IMR-90 (cell line): ENCODE results near the gene TP53I11. TPM values are rescaled to one million over a fixed set of nuclear protein-coding genes. Genes with fewer than 3 reads are reported as not detected.

ENCODE experiments used
- ATAC-seq: fragments of 200-7000 bp; cut with Tn5 transposase; 2 replicates; pipeline ENCODE4 v1.9.1; 2020; ENCODE audit warnings: low read depth, mild to moderate bottlenecking, moderate library complexity
- BruUV-seq: library from RNA; stranded (reverse); fragments of 400-500 nt; replicated peaks from 2 replicates; lab custom pipeline; 2021; lab: Mats Ljungman, UMichigan
- CTCF ChIA-PET: fragments of 300-600 bp; formaldehyde crosslinking; extraction: SDS; loops from one replicate; lab custom pipeline; 2021; ENCODE audit warnings: antibody characterized with exemption; lab: Yijun Ruan, JAX
- POLR2A ChIA-PET: fragments of 300-600 bp; sonication (Branson Sonifier 250); formaldehyde crosslinking; loops from one replicate; lab custom pipeline; 2022; ENCODE audit warnings: antibody characterized with exemption; ENCODE audit not compliant: unreplicated experiment; lab: Charles Lee
- DNase-seq: peaks from one replicate; pipeline ENCODE4 v3.0.0; 2013
- H2AFZ ChIP-seq: replicated peaks from 2 replicates; pipeline ENCODE3; 2013; ENCODE audit warnings: low read length, mild to moderate bottlenecking; ENCODE audit not compliant: poor library complexity
- H2AK5ac ChIP-seq: 2 replicates; pipeline ENCODE4 v1.6.1; 2013; ENCODE audit warnings: low read depth, low read length, inconsistent platforms
- H2AK9ac ChIP-seq: replicated peaks from 2 replicates; pipeline ENCODE3; 2013; ENCODE audit warnings: mild to moderate bottlenecking, low read depth, low read length, moderate library complexity; ENCODE audit not compliant: poor library complexity
- H2BK120ac ChIP-seq: 2 replicates; pipeline ENCODE4 v1.6.1; 2013; ENCODE audit warnings: low read depth, low read length, inconsistent platforms
- H2BK15ac ChIP-seq: 3 replicates; pipeline ENCODE4 v1.6.1; 2013; ENCODE audit warnings: low read depth, low read length, inconsistent platforms
- H2BK20ac ChIP-seq: 2 replicates; pipeline ENCODE4 v1.6.1; 2013; ENCODE audit warnings: low read depth, mild to moderate bottlenecking, inconsistent platforms, low read length, moderate library complexity
- H2BK5ac ChIP-seq: 2 replicates; pipeline ENCODE4 v1.6.1; 2013; ENCODE audit warnings: mild to moderate bottlenecking, low read depth, low read length, inconsistent platforms; ENCODE audit not compliant: poor library complexity, severe bottlenecking
- H3K14ac ChIP-seq: replicated peaks from 2 replicates; pipeline ENCODE4 v1.6.1; 2013; ENCODE audit warnings: low read depth, low read length, inconsistent platforms
- H3K18ac ChIP-seq: 2 replicates; pipeline ENCODE4 v1.6.1; 2013; ENCODE audit warnings: low read depth, low read length, control low read depth
- H3K23ac ChIP-seq: 2 replicates; pipeline ENCODE4 v1.6.1; 2013; ENCODE audit warnings: low read depth, low read length, inconsistent platforms
- H3K27ac ChIP-seq: 2 replicates; pipeline ENCODE4 v1.5.1; 2013; ENCODE audit warnings: mild to moderate bottlenecking, control low read depth, low read length; ENCODE audit not compliant: insufficient read depth
- H3K27me3 ChIP-seq: 2 replicates; pipeline ENCODE4 v1.6.1; 2013; ENCODE audit warnings: low read length; ENCODE audit not compliant: control insufficient read depth, insufficient read depth
- H3K36me3 ChIP-seq: 2 replicates; pipeline ENCODE4 v1.6.1; 2013; ENCODE audit warnings: low read length, mixed read lengths; ENCODE audit not compliant: control insufficient read depth, insufficient read depth
- H3K4ac ChIP-seq: 2 replicates; pipeline ENCODE4 v1.6.1; 2013; ENCODE audit warnings: low read depth, low read length, inconsistent platforms
- H3K4me1 ChIP-seq: 2 replicates; pipeline ENCODE4 v1.6.1; 2013; ENCODE audit warnings: low read length, mixed read lengths; ENCODE audit not compliant: control insufficient read depth, insufficient read depth
- H3K4me2 ChIP-seq: 2 replicates; pipeline ENCODE4 v1.6.1; 2013; ENCODE audit warnings: low read depth, mild to moderate bottlenecking, control low read depth, low read length, moderate library complexity
- H3K4me3 ChIP-seq: 2 replicates; pipeline ENCODE4 v1.5.1; 2013; ENCODE audit warnings: low read depth, mild to moderate bottlenecking, control low read depth, low read length, moderate library complexity; ENCODE audit not compliant: insufficient read depth
- H3K56ac ChIP-seq: 2 replicates; pipeline ENCODE4 v1.6.1; 2013; ENCODE audit warnings: low read length, inconsistent platforms; ENCODE audit not compliant: insufficient read depth; ENCODE audit errors: extremely low read depth
- H3K79me1 ChIP-seq, 2 experiments: 2 replicates each; pipeline ENCODE4 v1.6.1; 2013; ENCODE audit warnings: low read length in 2 of 2, inconsistent platforms in 1 of 2, low read depth in 1 of 2
- H3K9ac ChIP-seq: 2 replicates; pipeline ENCODE4 v1.6.1; 2013; ENCODE audit warnings: low read depth, low read length, control low read depth
- H3K9me1 ChIP-seq: 2 replicates; pipeline ENCODE4 v1.6.1; 2013; ENCODE audit warnings: low read length, inconsistent platforms; ENCODE audit not compliant: insufficient read depth
- H3K9me3 ChIP-seq: 2 replicates; pipeline ENCODE4 v1.6.1; 2013; ENCODE audit warnings: low read length; ENCODE audit not compliant: control insufficient read depth, insufficient read depth
- H4K20me1 ChIP-seq: 2 replicates; pipeline ENCODE4 v1.6.1; 2013; ENCODE audit warnings: low read length, inconsistent platforms; ENCODE audit not compliant: insufficient read depth
- H4K5ac ChIP-seq: 2 replicates; pipeline ENCODE4 v1.6.1; 2013; ENCODE audit warnings: mild to moderate bottlenecking, low read depth, low read length, control low read depth
- H4K8ac ChIP-seq, 2 experiments: 2 replicates each; pipeline ENCODE4 v1.6.1; 2013; ENCODE audit warnings: low read depth in 2 of 2, low read length in 2 of 2, control low read depth in 1 of 2, inconsistent platforms in 1 of 2
- H4K91ac ChIP-seq: 2 replicates; pipeline ENCODE4 v1.6.1; 2013; ENCODE audit warnings: low read depth, low read length, inconsistent platforms; ENCODE audit not compliant: insufficient read depth
- BHLHE40 ChIP-seq: fragments of 150-350 bp; IDR thresholded peaks from 2 replicates; pipeline ENCODE4 v1.6.1; 2016; ENCODE audit warnings: mild to moderate bottlenecking, low read depth, low read length
- CEBPB ChIP-seq: IDR thresholded peaks from 2 replicates; pipeline ENCODE4 v1.6.1; 2012; ENCODE audit warnings: low read depth, low read length, improper control_type of control experiment
- CHD1 ChIP-seq: IDR thresholded peaks from 2 replicates; pipeline ENCODE4 v1.6.1; 2012; ENCODE audit warnings: low read depth, low read length, improper control_type of control experiment
- CTCF ChIP-seq: conservative IDR thresholded peaks from 2 replicates; pipeline ENCODE4 v1.5.1; 2012; ENCODE audit warnings: mild to moderate bottlenecking, low read depth, low read length, improper control_type of control experiment
- ELK1 ChIP-seq: fragments of 150-350 bp; IDR thresholded peaks from 2 replicates; pipeline ENCODE4 v1.6.1; 2016; ENCODE audit warnings: low read depth, mild to moderate bottlenecking, low read length, moderate library complexity, borderline replicate concordance
- FOS ChIP-seq: fragments of 150-350 bp; IDR thresholded peaks from 2 replicates; pipeline ENCODE4 v1.6.1; 2016; ENCODE audit warnings: low read depth, low read length
- MAFK ChIP-seq: IDR thresholded peaks from 2 replicates; pipeline ENCODE4 v1.6.1; 2012; ENCODE audit warnings: low read depth, low read length, improper control_type of control experiment
- MAZ ChIP-seq: IDR thresholded peaks from 2 replicates; pipeline ENCODE4 v1.6.1; 2012; ENCODE audit warnings: low read depth, mild to moderate bottlenecking, low read length, improper control_type of control experiment, moderate library complexity, borderline replicate concordance
- MXI1 ChIP-seq: IDR thresholded peaks from 2 replicates; pipeline ENCODE4 v1.6.1; 2012; ENCODE audit warnings: low read depth, mild to moderate bottlenecking, low read length, moderate library complexity, borderline replicate concordance
- NFE2L2 ChIP-seq: fragments of 150-350 bp; IDR thresholded peaks from 2 replicates; pipeline ENCODE4 v1.6.1; 2016; ENCODE audit warnings: low read depth, mild to moderate bottlenecking, low read length
- POLR2A ChIP-seq: IDR thresholded peaks from 2 replicates; pipeline ENCODE4 v1.6.1; 2012; ENCODE audit warnings: mild to moderate bottlenecking, low read depth, low read length
- RAD21 ChIP-seq: IDR thresholded peaks from 2 replicates; pipeline ENCODE4 v1.6.1; 2012; ENCODE audit warnings: low read length, improper control_type of control experiment
- RCOR1 ChIP-seq: IDR thresholded peaks from 2 replicates; pipeline ENCODE4 v1.6.1; 2012; ENCODE audit warnings: mild to moderate bottlenecking, low read length, improper control_type of control experiment; ENCODE audit not compliant: insufficient replicate concordance
- RFX5 ChIP-seq: IDR thresholded peaks from 2 replicates; pipeline ENCODE4 v1.8.0; 2012; ENCODE audit warnings: low read depth, mild to moderate bottlenecking, low read length, moderate library complexity
- SMC3 ChIP-seq: fragments of 150-350 bp; IDR thresholded peaks from 2 replicates; pipeline ENCODE4 v1.6.1; 2016; ENCODE audit warnings: low read depth, mild to moderate bottlenecking, antibody characterized with exemption, low read length, moderate library complexity
- USF2 ChIP-seq: fragments of 150-350 bp; IDR thresholded peaks from 2 replicates; pipeline ENCODE4 v1.6.1; 2017; ENCODE audit warnings: mild to moderate bottlenecking, antibody characterized with exemption, low read length, low read depth
- WGBS, 2 experiments: methylation state at CpG; one replicate each; pipeline versions ENCODE4 v1.1.5 to v1.1.7; 2013; ENCODE audit warnings: missing lambda C conversion rate in 2 of 2; ENCODE audit not compliant: insufficient read length in 1 of 2; ENCODE audit errors: extremely low coverage in 2 of 2; 5-methylcytosine and 5-hydroxymethylcytosine counted together
- dilution Hi-C: fragments of 300-500 bp; cut with HindIII; formaldehyde crosslinking; loops from one replicate; pipeline ENCODE4 v1.14.3; 2018; ENCODE audit warnings: low sequenced_read_pairs; ENCODE audit not compliant: unreplicated experiment
- in situ Hi-C: fragments of 300-500 bp; cut with MboI; formaldehyde crosslinking; loops from 3 replicates; pipeline ENCODE4 v1.14.3; 2019; ENCODE audit warnings: low sequenced_read_pairs, inconsistent platforms, mixed read lengths
- intact Hi-C: fragments of 100-400 bp; cut with micrococcal nuclease; formaldehyde crosslinking; loops from 2 replicates; pipeline ENCODE4 v1.10.0; 2022
- polyA plus RNA-seq, 3 experiments: library from polyadenylated mRNA; depleted of rRNA; stranded (reverse); fragments of >200 nt; gene quantifications; 2 replicates each; pipeline ENCODE4 v1.2.3, GENCODE V29; 2012; ENCODE audit warnings: low replicate concordance in 1 of 3
- total RNA-seq: library from RNA; depleted of rRNA; stranded (reverse); fragments of >200 nt; gene quantifications from 2 replicates; pipeline ENCODE4 v1.2.3, GENCODE V29; 2012

TP53I11 gene
- total and polyA plus RNA-seq, 2 of the 4 experiments (the other 2 are of a cell fraction): 3.9 to 22.0 TPM

DNA sequence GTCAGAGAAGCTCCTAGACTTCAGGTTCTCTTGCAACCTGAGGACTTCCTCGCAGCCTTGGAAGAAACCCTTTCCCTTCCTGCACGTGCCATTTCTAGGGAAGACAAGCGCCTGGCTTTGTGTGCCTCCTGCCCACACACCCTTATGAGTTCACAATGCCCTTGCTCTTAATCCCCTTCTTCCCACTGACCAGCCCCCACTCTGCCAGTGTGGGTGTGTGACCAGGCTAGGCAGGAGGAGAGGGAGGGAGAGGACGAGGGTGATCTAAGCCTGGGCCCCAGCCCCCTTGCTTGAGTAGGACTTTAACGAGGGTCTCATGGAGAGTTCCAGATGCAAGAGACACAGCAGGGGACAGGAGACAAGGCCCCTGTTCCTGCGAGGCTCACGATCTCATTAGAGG lies 30.2 kb downstream of the TP53I11 start:
- BruUV-seq: no TSS peak
- ChIA-PET CTCF (no interaction called here), POLR2A (no interaction called here)
- in situ Hi-C loops (loop anchor here (25.0 kb wide), 1 partner anchor 808 kb away; no protein-coding TSS in a partner anchor), dilution Hi-C loops (no loop called here), intact Hi-C loops (no loop called here)
- H3K4me1 ChIP-seq: no peaks in the 10 kb centered on the region
- no peak overlapping the region for H4K91ac ChIP-seq
- H3K9me3 ChIP-seq: no peaks in the 10 kb centered on the region
- H3K4ac ChIP-seq: no peak overlapping the region
- H3K14ac ChIP-seq: no peak overlapping the region
- no peak overlapping the region for H3K4me2 ChIP-seq
- H4K5ac ChIP-seq: no peak overlapping the region
- H3K9me1 ChIP-seq: no peaks in the 10 kb centered on the region
- no peak overlapping the region for H2BK120ac ChIP-seq
- no peak overlapping the region for H3K56ac ChIP-seq
- H2AK5ac ChIP-seq: no peak overlapping the region
- no peaks in the 10 kb centered on the region for H4K20me1 ChIP-seq
- no peak overlapping the region for H2BK15ac ChIP-seq
- no peak overlapping the region for H3K18ac ChIP-seq
- H3K36me3 ChIP-seq: no peaks in the 10 kb centered on the region
- DNase-seq: no peak
- no peak overlapping the region for H3K23ac ChIP-seq
- H3K27me3 ChIP-seq: peaks cover 34% of the 10 kb centered on the region
- TF ChIP-seq FOS: no peak
- TF ChIP-seq RCOR1: no peak
- TF ChIP-seq POLR2A: no peak
- TF ChIP-seq RFX5: no peak
- no peak for TF ChIP-seq MAZ
- no peak for TF ChIP-seq CHD1
- no peak for TF ChIP-seq NFE2L2
- no peak for TF ChIP-seq MAFK
- TF ChIP-seq MXI1: no peak
- no peak for TF ChIP-seq RAD21
- no peak for TF ChIP-seq ELK1
- no peak for TF ChIP-seq CTCF
- TF ChIP-seq BHLHE40: no peak
- TF ChIP-seq USF2: no peak
- no peak for TF ChIP-seq SMC3
- TF ChIP-seq CEBPB: no peak
- no peak for ATAC-seq
- no peaks in the 10 kb centered on the region for H3K79me1 ChIP-seq
- WGBS, 2 experiments: 85% methylated on average over 5 of the region's 7 CpGs; no CpG with 5 or more reads in 1 of the 2 experiments
- no peak overlapping the region for H2AFZ ChIP-seq
- no peak overlapping the region for H2BK20ac ChIP-seq
- no peak overlapping the region for H2BK5ac ChIP-seq
- no peak overlapping the region for H3K9ac ChIP-seq
- H3K4me3 ChIP-seq: no peak overlapping the region
- no peak overlapping the region for H2AK9ac ChIP-seq
- no peak overlapping the region for H3K27ac ChIP-seq
- H4K8ac ChIP-seq: no peak overlapping the region
